Fibroblast of pulmonary artery (primary cell): ENCODE data around the gene DCAF15.

Experiments used
- DNase-seq: peaks from one replicate; pipeline ENCODE4 v3.0.0-alpha.2; 2010; ENCODE audit warnings: low read depth
- H3K4me3 ChIP-seq: replicated peaks from 2 replicates; pipeline ENCODE4 v1.5.1; 2011; ENCODE audit warnings: low read depth, mild to moderate bottlenecking, control low read depth, low read length, moderate library complexity
- TF ChIP-seq, protein P1 (sequence below): IDR thresholded peaks from 2 replicates; pipeline ENCODE4 v1.5.1; 2011; ENCODE audit warnings: mild to moderate bottlenecking, control low read depth, low read length, inconsistent platforms; ENCODE audit errors: missing control alignments

Gene DCAF15

DNA sequence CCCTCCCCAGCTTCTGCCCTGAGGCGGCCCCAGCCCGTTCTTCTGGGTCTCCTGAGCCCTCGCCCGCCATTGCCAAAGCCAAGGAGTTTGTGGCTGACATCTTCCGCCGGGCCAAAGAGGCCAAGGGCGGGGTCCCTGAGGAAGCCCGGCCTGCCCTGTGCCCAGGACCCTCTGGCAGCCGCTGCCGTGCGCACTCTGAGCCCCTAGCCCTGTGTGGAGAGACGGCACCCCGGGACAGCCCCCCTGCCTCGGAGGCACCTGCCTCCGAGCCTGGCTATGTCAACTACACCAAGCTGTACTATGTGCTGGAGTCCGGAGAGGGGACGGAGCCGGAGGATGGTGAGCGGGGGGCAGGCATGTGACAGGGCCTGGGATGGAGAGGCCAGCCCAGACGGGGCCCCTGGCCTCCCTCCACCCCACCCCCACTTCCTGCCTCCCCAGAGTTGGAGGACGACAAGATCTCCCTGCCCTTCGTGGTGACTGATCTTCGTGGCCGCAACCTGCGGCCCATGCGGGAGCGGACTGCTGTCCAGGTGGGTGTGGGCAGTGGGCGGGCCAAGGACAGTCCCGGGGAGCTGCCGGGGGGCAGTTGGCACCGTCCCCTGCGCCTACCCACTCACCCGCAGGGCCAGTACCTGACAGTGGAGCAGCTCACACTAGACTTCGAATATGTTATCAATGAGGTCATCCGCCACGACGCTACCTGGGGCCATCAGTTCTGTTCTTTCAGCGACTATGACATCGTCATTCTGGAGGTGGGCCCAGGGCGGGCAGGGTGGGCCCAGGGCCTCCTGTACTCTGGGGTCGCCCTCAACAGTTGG lies 7.0 kb downstream of the DCAF15 start:
- H3K4me3 ChIP-seq, result no peak overlapping the region
- no peak for DNase-seq
- TF ChIP-seq, protein P1, sequence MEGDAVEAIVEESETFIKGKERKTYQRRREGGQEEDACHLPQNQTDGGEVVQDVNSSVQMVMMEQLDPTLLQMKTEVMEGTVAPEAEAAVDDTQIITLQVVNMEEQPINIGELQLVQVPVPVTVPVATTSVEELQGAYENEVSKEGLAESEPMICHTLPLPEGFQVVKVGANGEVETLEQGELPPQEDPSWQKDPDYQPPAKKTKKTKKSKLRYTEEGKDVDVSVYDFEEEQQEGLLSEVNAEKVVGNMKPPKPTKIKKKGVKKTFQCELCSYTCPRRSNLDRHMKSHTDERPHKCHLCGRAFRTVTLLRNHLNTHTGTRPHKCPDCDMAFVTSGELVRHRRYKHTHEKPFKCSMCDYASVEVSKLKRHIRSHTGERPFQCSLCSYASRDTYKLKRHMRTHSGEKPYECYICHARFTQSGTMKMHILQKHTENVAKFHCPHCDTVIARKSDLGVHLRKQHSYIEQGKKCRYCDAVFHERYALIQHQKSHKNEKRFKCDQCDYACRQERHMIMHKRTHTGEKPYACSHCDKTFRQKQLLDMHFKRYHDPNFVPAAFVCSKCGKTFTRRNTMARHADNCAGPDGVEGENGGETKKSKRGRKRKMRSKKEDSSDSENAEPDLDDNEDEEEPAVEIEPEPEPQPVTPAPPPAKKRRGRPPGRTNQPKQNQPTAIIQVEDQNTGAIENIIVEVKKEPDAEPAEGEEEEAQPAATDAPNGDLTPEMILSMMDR, result no peak

DNA sequence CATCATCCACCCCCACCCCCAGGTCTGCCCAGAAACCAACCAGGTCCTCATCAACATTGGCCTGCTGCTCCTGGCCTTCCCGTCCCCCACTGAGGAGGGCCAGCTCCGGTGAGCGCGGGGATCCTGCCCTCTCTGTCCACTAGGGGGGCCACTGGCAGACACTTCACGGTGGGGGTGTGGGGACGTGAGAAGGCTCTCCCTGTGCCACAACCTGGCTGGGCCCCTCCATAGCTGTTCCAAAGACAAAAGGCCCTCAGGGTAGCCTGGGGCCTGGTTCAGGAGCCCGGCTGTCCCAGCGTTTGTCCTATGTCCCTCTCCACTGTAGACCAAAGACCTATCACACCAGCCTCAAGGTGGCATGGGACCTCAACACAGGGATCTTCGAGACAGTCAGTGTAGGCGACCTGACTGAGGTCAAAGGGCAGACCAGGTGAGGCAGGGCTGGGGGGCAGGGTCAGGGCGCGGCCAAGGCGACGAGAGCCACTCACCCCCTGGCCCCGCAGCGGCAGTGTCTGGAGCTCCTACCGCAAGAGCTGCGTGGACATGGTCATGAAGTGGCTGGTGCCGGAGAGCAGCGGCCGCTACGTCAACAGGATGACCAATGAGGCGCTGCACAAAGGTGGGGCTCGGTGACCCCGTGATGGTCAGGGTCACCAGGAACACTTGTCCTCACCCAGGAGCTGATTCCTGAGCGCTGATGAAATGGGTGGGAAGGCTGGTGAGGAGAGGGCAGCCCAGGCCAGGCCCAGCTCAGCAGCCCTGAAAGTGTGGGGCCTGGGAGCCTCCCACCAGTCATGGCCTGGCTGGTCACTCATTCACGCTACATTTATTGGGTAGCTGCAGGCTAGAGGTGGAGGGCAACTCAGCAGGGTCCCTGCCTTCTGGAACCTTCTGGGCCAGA lies 7.9 kb downstream of the DCAF15 start:
- DNase-seq, result no peak
- H3K4me3 ChIP-seq, result no peak overlapping the region
- TF ChIP-seq, protein P1, result peak; percentile 22

DNA sequence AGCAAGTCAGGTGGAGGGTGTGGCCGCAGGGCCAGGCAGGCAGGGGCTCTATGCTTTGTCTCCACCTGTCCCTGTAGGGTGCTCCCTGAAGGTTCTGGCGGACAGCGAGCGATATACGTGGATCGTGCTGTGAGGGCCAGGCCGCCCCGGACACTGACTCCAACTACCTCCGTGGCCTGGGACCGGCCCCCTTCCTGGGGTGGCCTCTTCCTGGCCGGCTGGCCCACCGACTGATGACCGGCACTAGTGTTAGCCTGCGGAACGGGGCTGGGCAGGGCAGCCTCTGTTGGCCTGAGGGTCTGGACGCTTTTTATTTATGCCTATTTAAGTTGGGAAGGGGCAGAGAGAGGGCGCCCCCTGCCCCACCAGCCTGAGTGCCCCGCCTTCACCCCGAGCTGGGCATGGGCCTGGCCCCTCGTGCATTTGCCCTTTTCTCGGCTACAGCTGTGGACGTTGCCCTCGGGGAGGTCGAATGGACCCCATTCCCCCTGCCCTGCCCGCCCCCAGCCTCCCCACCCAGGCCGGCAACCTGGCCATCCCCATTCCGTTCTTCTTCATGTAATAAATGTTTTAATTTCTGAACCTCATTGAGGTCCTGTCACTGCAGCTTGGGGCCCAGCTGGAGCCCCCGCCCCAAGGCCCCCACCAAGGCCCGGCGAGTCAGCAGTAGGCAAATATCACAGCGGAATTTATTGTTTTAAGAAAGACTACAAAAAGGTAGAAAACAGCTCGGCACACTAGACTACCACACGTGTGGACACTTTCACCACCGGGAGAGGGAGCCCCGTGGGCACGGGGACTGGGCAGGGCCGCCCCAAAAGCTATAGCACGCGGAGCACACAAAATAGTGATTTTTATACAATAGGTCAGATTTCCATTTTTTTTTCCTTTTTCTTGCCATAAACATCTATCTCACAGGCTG lies 8.8 kb downstream of the DCAF15 start:
- TF ChIP-seq, protein P1, result no peak
- no peak for DNase-seq
- no peak overlapping the region for H3K4me3 ChIP-seq

DNA sequence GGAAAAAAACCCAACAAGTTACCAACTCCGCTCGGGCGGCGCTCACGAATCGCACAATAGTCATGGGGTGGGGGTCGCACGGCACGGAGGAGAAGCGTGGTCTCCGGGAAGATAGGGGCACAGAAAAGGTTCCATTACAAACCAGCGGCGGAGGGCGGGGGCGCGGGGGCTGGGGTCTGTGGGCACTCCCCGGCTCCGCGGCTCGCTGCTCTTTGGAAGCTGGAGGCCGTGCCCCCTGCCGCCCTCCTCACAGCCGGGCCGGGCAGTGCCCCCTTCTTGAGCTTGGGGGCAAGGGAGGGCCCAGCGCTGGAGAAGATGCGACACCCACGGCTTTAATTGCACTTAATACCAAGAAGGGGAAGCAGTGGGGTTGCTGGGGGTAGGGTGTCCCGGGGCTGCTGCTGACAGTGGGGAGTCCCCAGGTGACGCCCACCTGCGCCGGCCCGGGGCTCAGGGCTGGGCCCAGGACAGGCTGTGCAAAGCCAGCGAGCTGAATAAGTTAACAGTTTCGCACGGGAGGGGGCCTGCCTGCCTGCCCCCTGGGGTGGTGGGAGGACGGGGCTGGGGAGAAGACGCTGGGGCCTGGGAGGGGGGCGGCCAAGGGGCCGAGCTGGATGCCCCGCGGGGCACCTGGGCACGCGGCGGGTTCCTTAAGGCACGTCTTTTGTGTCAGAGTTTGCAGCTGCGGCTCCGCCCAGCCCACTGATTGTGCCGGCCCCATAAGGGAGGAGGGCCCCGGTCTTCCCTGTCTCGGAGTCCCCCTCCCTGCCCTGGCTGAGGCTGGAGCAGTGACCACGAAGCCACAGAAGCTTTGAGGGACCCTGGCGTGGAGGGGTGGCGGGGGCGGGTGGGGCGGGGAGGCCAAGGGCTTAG lies 9.8 kb downstream of the DCAF15 start:
- no peak overlapping the region for H3K4me3 ChIP-seq
- TF ChIP-seq, protein P1, result no peak
- no peak for DNase-seq

DNA sequence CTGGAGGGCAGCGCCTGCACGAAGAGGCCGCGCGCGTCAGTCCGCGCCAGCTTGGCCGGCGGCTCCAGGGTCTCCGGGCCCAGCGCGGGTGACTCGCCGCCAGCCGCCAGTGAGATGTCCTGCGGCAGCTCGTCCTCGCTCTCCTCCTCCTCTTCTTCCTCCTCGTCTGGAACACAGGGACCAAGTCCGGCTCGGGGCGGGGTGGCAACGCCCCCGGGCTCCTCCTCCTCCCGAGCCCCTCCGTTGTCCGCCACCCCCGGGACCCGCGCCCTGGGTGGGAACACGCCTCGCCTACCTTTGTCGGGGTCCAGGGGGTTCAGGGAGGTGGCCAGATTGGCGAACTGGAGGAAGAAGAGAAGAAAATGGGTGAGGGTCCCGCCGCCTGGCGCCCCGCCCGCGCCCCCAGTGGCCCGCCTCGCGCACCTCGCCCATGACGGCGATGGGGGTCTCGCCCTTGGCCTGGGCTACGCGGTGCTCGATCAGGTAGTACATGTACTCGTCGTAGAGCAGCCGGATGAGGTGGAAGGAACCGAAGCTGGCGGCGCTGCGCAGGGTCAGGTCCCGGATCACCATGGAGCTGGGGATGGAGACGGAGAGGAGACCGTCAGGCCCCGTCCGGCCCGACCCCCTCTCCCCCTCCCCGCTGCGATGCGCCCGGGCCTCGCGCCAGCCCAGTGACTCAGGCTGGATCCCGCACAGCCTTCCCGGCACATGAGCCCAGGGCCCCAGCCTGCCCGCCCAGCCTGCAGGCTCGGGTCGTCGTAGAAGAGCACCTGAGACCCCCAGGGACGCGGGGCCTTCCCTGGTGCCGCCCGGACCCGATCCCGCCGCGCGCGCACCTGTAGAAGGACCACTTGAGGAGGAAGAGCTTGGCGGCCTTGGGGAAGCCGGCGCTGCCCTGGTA lies 10.6 kb downstream of the DCAF15 start:
- DNase-seq, result peak; percentile 47
- TF ChIP-seq, protein P1, result no peak
- H3K4me3 ChIP-seq, result no peak overlapping the region
